ENCODE data around the gene ZC3H18.

ZC3H18 gene

DNA sequence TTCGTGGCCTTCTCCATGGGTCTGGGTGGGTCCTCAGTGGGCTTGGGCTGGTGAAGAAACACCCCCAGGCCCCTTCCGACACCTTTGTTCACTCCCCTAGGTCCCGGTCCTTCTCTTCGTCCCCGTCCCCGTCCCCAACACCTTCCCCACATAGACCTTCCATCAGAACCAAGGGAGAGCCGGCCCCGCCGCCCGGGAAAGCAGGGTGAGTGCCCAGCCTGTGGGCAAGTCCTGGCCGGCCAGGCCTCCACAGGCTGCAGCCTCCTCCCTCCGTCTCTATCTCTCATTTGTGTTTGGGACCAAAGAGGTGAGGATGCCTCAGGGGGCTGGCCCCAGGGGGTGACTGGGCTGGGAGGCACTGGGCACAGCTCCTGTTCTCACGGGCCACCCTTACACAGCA, 53.7 kb downstream of the ZC3H18 start:
- TF ChIP-seq CTCF (IDR thresholded peaks at IDR 0.05; ENCODE audit: insufficient read depth, low read length, missing control alignments), result no peak
- CTCF ChIA-PET, result no interaction called here
- DNase-seq (ENCODE audit: low read depth, low spot score), result no peak
- H3K4me3 ChIP-seq (ENCODE audit: low read depth, low read length), result no peak overlapping the region
- POLR2A ChIA-PET, result no interaction called here

DNA sequence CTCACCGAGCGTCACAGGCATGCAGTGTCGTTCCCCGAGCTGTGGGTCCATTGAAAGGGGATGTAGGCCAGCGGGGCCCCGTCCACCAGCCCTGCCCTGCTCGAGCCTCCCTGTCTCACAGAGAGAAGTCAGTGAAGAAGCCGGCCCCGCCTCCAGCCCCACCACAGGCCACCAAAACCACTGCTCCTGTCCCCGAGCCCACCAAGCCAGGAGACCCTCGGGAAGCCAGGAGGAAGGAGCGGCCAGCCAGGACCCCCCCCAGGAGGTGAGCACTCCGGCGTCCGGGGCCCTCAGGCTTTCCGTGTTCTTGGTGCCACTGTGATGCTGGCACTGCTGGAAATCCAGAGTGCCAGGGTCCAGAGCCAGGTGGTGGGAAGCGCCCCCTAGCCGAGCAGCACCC, 54.3 kb downstream of the ZC3H18 start:
- H3K4me3 ChIP-seq (ENCODE audit: low read depth, low read length), result no peak overlapping the region
- CTCF ChIA-PET, result no interaction called here
- POLR2A ChIA-PET, result no interaction called here
- TF ChIP-seq CTCF (IDR thresholded peaks at IDR 0.05; ENCODE audit: insufficient read depth, low read length, missing control alignments), result no peak
- no peak for DNase-seq (ENCODE audit: low read depth, low spot score)

GRCh38 chr16:88624977-88625576, 54.9 kb downstream of the ZC3H18 start:
- DNase-seq (ENCODE audit: low read depth, low spot score), result no peak
- TF ChIP-seq CTCF (IDR thresholded peaks at IDR 0.05; ENCODE audit: insufficient read depth, low read length, missing control alignments), result no peak
- H3K4me3 ChIP-seq (ENCODE audit: low read depth, low read length), result no peak overlapping the region
- POLR2A ChIA-PET, result no interaction called here
- CTCF ChIA-PET, result no interaction called here

- H3K4me3 ChIP-seq (ENCODE audit: low read depth, low read length), result no peak overlapping the region
- no peak for DNase-seq (ENCODE audit: low read depth, low spot score)
- ChIA-PET CTCF (interaction anchor here (1.1 kb wide), 1 partner anchor 10 kb away, joined by 4 read pairs; no protein-coding TSS in a partner anchor), POLR2A (no interaction called here)
- no peak for TF ChIP-seq CTCF (IDR thresholded peaks at IDR 0.05; ENCODE audit: insufficient read depth, low read length, missing control alignments)
Observed at GRCh38 chr16:88626646-88627045, 56.4 kb downstream of the ZC3H18 start.

DNA sequence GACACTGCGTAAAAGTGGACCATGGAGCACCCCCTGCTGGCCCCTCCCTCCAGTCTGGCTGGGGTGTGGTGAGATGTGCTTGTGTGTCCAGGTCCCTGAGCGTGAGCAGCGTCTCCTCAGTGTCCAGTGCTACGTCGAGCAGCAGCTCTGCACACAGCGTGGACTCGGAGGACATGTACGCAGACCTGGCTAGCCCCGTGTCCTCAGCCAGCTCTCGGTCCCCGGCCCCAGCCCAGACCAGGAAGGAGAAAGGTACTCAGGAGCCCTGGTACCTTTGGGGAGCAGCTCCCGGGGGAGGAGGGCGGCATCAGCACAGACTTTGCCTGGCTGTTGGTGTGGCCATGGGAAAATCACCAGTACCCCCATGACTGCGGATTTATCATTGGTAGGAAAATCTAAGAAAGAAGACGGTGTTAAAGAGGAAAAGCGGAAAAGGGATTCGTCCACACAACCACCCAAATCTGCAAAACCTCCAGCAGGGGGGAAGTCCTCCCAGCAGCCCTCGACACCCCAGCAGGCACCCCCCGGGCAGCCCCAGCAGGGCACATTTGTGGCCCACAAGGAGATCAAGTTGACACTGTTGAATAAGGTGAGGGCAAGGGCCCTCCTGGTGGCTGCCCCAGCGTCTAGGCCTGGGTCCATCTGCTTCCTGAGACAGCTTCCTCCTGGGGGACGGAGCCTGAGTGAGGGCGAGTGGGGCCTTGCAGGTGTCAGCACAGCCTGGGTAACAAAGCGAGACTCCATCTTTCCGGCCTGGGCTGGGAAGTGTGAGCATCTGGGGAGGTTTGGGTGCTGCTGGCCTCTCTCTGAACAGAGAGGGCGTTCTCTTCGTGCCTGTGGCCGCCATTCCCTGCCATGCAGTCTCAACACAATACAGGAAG, 57.6 kb downstream of the ZC3H18 start:
- POLR2A ChIA-PET, result no interaction called here

More for the DNA sequence above, 57.6 kb downstream of the ZC3H18 start:
- TF ChIP-seq CTCF (IDR thresholded peaks at IDR 0.05; ENCODE audit: insufficient read depth, low read length, missing control alignments), result no peak
- no peak overlapping the region for H3K4me3 ChIP-seq (ENCODE audit: low read depth, low read length)
- no peak for DNase-seq (ENCODE audit: low read depth, low spot score)
- CTCF ChIA-PET, result interaction anchor here (1.0 to 1.1 kb wide), 2 partner anchors 9 to 11 kb away, joined by 4 read pairs; no protein-coding TSS in a partner anchor

All from AG04449 (cell line).